Colonic mucosa (tissue), 4 donors: Measurements from ENCODE around the gene SLC46A3. TPM values are rescaled to one million over a fixed set of nuclear protein-coding genes. Genes with fewer than 3 reads are reported as not detected.
A peak's percentile ranks its signal among the peaks of the same experiment; 100 is the strongest.

Experiments used
- DNase-seq: peaks from one replicate; pipeline ENCODE4 v3.0.0-alpha.2; 2020
- H3K27ac ChIP-seq: fragments of 200-600 bp; one replicate; pipeline ENCODE4 v1.8.0; 2021
- H3K27me3 ChIP-seq: fragments of 200-600 bp; one replicate; pipeline ENCODE4 v1.8.0; 2021
- H3K36me3 ChIP-seq: fragments of 200-600 bp; one replicate; pipeline ENCODE4 v1.8.0; 2021
- H3K4me1 ChIP-seq: fragments of 200-600 bp; one replicate; pipeline ENCODE4 v1.8.0; 2021; ENCODE audit warnings: mild to moderate bottlenecking
- H3K4me3 ChIP-seq: fragments of 200-600 bp; one replicate; pipeline ENCODE4 v1.8.0; 2021
- H3K9ac ChIP-seq, 2 donors: one replicate each; pipeline ENCODE4 v1.7.0; 2013; ENCODE audit warnings: control low read depth in 2 of 2, low read depth in 2 of 2, low read length in 2 of 2
- H3K9me3 ChIP-seq: fragments of 200-600 bp; one replicate; pipeline ENCODE4 v1.8.0; 2021
- CTCF ChIP-seq: fragments of 200-600 bp; IDR thresholded peaks from one replicate; pipeline ENCODE4 v1.8.0; 2022; ENCODE audit warnings: antibody characterized with exemption, mild to moderate bottlenecking
- intact Hi-C: fragments of 100-400 bp; cut with DNase I; formaldehyde crosslinking; loops from one replicate; pipeline ENCODE4 v1.14.1; 2022
- total RNA-seq, 2 donors: library from RNA; stranded (reverse); fragmentation: NEBNext Ultra II Directional in 1 of 2; extraction: Animal tissue kit (Norgen Biotek cat#: 25700) in 1 of 2; gene quantifications; one replicate each; pipeline ENCODE4 v1.2.1, GENCODE V29; 2021
- donor health status: healthy.
- donor health status: DM: no; HTN: no; CAD: no.
- donor health status: DM: no; HTN: no; CAD: no.

SLC46A3 gene
- total RNA-seq, 2 donors from 2014 or later = 30.5 to 45.8 TPM

DNA sequence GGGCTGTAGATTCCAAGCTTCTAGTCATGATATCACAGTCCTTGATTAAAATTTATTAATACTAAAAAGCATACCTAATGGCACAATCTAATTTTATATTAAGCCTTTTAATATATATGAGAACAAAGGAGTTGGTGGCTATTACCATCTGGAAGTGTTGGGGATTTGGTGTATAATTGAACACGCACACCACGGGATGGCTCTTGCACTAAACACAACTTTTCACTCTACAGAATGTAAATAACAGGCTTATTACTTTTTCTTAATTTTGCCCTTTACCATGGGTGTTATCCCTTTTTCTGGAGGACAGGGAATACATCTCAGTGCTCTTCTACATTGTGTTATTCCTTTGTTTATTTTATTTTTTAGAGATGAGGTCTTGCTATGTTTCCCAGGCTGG is 38.2 kb downstream of the SLC46A3 start:
- intact Hi-C loops = no loop called here

GRCh38 chr13:28679628-28680027 is 39.1 kb downstream of the SLC46A3 start:
- no peaks in the 10 kb centered on the region for H3K9me3 ChIP-seq
- H3K27me3 ChIP-seq = no peaks in the 10 kb centered on the region
- intact Hi-C loops = loop anchor here (2.0 kb wide), 1 partner anchor 117 kb away; no protein-coding TSS in a partner anchor
- peaks cover 13% of the 10 kb centered on the region for H3K36me3 ChIP-seq
- no peak overlapping the region for H3K9ac ChIP-seq
- no peaks in the 10 kb centered on the region for H3K4me1 ChIP-seq
- DNase-seq = no peak
- H3K27ac ChIP-seq = no peak overlapping the region
- no peak overlapping the region for H3K4me3 ChIP-seq
- peak; percentile 31 for TF ChIP-seq CTCF

More for the DNA sequence above, 38.2 kb downstream of the SLC46A3 start:
- Histone ChIP-seq H3K9ac (no peak overlapping the region), H3K27me3 (no peaks in the 10 kb centered on the region), H3K4me3 (no peak overlapping the region), H3K27ac (no peak overlapping the region), H3K9me3 (no peaks in the 10 kb centered on the region), H3K36me3 (peaks cover 13% of the 10 kb centered on the region), H3K4me1 (no peaks in the 10 kb centered on the region)
- DNase-seq = no peak
- TF ChIP-seq CTCF = no peak

GRCh38 chr13:28678809-28679208 is 40.0 kb downstream of the SLC46A3 start:
- H3K27me3 ChIP-seq = no peaks in the 10 kb centered on the region
- no peak for TF ChIP-seq CTCF
- intact Hi-C loops = loop anchor here (2.0 kb wide), 1 partner anchor 118 kb away; no protein-coding TSS in a partner anchor

GRCh38 chr13:28671126-28671792 is 47.5 kb downstream of the SLC46A3 start:
- H3K9me3 ChIP-seq = no peaks in the 10 kb centered on the region
- H3K36me3 ChIP-seq = peaks cover 19% of the 10 kb centered on the region
- no peaks in the 10 kb centered on the region for H3K27me3 ChIP-seq
- no peak overlapping the region for H3K4me3 ChIP-seq
- TF ChIP-seq CTCF = no peak
- no peak overlapping the region for H3K9ac ChIP-seq
- H3K27ac ChIP-seq = no peak overlapping the region
- H3K4me1 ChIP-seq = no peaks in the 10 kb centered on the region
- DNase-seq = no peak
- intact Hi-C loops = no loop called here

More at GRCh38 chr13:28678809-28679208, 40.0 kb downstream of the SLC46A3 start:
- Histone ChIP-seq H3K27ac (no peak overlapping the region), H3K4me3 (no peak overlapping the region), H3K9me3 (no peaks in the 10 kb centered on the region), H3K36me3 (peaks cover 19% of the 10 kb centered on the region), H3K9ac (no peak overlapping the region), H3K4me1 (no peaks in the 10 kb centered on the region)
- DNase-seq = no peak

DNA sequence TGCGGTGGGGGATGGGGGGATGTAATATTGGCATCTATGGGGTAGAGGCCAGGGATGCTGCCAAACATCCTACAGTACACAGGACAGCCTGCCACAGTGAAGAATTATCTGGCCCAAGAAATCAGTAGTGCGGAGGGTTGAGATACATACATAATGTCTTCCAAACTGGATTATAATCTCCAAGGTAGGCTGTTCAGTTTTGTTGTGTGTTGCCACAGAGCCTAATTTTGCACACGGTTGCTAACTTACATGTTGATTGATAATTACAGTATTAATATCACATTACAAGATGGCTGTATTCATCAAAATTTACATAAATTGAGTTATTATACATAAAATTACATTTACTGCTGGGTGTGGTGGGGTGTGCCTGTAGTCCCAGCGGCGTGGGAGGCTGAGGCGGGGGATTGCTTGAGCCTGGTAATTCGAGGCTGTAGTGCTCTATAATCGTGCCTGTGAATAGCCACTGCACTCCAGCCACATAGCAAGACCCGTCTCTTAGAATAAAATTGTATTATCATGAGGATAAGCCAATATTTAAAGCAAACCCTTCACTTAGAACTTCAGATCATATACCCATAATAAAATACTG is 51.8 kb downstream of the SLC46A3 start:
- DNase-seq = no peak
- H3K27me3 ChIP-seq = no peaks in the 10 kb centered on the region
- no peak for TF ChIP-seq CTCF
- intact Hi-C loops = no loop called here
- H3K4me1 ChIP-seq = no peaks in the 10 kb centered on the region
- H3K9ac ChIP-seq = no peak overlapping the region
- no peak overlapping the region for H3K4me3 ChIP-seq
- H3K36me3 ChIP-seq = peaks cover 25% of the 10 kb centered on the region
- no peak overlapping the region for H3K27ac ChIP-seq
- no peaks in the 10 kb centered on the region for H3K9me3 ChIP-seq
